Measurements from ENCODE around the gene TUSC2.

The TUSC2 gene

DNA sequence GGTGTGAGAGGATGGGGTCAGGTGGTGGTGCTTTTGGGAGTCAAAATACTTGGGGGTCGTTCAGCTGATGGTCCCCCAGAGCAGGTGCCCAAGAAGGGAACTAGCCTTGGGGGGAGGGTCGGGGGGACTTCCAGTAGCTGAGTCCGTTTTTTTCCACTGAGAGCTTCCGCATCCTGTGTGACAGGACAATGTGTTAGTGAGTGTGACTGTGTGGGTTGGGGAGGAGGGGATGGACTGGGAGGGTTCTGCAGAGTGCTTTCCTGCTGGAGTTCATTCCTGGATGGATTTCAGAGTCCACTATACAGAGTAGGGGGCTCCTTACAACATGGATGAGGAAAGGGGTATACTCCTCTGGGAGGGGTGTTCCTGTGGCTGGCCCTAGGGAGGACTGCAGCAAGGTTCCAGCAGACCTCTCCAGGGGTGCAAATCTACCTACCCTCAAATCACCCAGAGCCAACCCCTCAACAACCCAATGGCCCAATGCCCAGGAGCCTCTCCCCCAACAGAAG, 4.9 kb downstream of the TUSC2 start:
- TF ChIP-seq TOX (CRISPR knock-in tag; IDR thresholded peaks at IDR 0.05; ENCODE audit: borderline replicate concordance) (no peak), PPARA (CRISPR knock-in tag; IDR thresholded peaks at IDR 0.05; ENCODE audit: borderline replicate concordance) (no peak), ARNTL (CRISPR knock-in tag; IDR thresholded peaks at IDR 0.05; ENCODE audit: borderline replicate concordance, low read depth) (no peak)
- TF ChIP-seq, protein P1, sequence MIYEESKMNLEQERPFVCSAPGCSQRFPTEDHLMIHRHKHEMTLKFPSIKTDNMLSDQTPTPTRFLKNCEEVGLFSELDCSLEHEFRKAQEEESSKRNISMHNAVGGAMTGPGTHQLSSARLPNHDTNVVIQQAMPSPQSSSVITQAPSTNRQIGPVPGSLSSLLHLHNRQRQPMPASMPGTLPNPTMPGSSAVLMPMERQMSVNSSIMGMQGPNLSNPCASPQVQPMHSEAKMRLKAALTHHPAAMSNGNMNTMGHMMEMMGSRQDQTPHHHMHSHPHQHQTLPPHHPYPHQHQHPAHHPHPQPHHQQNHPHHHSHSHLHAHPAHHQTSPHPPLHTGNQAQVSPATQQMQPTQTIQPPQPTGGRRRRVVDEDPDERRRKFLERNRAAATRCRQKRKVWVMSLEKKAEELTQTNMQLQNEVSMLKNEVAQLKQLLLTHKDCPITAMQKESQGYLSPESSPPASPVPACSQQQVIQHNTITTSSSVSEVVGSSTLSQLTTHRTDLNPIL (CRISPR knock-in tag; IDR thresholded peaks at IDR 0.05; ENCODE audit: low read depth): no peak
- ATAC-seq: no peak

DNA sequence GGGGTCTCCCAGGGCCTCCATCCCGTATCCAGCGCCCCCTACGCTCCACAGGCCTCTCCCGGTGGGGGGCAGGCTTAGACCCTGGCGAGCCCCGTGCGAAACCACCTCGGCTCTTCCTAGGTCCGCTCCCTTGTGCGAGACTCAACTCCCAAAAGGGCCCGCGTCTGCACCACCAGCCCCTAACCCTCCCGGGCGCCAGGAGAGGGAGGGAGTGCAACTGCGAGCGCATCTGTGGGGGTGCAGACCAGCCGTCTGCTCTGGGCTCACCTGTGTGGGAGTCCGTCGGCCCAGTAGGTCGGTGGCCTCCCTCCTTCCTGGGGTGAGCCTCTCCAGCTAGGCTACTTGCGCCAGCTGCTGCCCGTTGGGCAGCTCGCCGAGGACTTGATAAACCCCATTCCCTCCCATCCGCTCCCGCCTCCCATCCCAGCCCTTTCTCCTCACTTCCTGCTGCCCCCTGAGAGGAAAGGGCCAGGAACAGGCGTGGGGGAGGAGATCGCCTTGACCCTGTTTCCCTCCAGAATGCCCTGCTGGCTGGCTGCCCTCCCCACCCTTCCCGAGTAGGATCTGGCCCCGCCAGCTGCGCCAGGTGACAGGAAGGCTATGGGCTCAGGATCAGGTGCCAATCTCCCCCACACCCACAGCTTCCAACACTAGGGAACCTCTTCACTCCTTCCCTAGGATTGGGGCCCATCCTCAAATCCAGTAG, 5.5 kb downstream of the TUSC2 start, which contains the start of gene HYAL2:
Gene HYAL2 (minus strand): TSS at position 360 of the 706 bp plus-strand sequence. CDS start 2,256 bp downstream, outside the sequence.
- no peak for ATAC-seq
- TF ChIP-seq GLIS3 (CRISPR knock-in tag; IDR thresholded peaks at IDR 0.05) (no peak), CSDC2 (CRISPR knock-in tag; IDR thresholded peaks at IDR 0.05) (no peak), ISL1 (CRISPR knock-in tag; IDR thresholded peaks at IDR 0.05) (no peak), RARB (CRISPR knock-in tag; IDR thresholded peaks at IDR 0.05) (no peak), SNAI2 (CRISPR knock-in tag; IDR thresholded peaks at IDR 0.05) (no peak), ZFP3 (CRISPR knock-in tag; IDR thresholded peaks at IDR 0.05) (no peak), ZNF8 (CRISPR knock-in tag; IDR thresholded peaks at IDR 0.05) (no peak)
- TF ChIP-seq, protein P2, sequence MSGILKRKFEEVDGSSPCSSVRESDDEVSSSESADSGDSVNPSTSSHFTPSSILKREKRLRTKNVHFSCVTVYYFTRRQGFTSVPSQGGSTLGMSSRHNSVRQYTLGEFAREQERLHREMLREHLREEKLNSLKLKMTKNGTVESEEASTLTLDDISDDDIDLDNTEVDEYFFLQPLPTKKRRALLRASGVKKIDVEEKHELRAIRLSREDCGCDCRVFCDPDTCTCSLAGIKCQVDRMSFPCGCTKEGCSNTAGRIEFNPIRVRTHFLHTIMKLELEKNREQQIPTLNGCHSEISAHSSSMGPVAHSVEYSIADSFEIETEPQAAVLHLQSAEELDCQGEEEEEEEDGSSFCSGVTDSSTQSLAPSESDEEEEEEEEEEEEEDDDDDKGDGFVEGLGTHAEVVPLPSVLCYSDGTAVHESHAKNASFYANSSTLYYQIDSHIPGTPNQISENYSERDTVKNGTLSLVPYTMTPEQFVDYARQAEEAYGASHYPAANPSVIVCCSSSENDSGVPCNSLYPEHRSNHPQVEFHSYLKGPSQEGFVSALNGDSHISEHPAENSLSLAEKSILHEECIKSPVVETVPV (CRISPR knock-in tag; IDR thresholded peaks at IDR 0.05): no peak
- TF ChIP-seq, protein P1 (CRISPR knock-in tag; IDR thresholded peaks at IDR 0.05; ENCODE audit: low read depth): no peak

DNA sequence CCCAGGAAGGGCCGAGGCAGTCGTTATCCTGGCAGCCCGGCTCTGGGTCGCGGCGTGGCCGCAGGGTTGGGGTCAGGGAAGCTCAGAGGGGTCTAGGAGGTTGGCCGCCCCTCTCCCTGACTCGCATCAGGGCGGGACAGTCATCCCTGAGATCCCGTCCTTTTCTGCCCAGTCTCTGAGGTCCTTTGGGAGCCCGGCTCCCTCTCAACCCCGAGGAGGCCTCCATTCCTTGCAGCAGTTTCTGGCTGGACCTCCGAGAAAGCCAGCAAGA, 6.0 kb downstream of the TUSC2 start:
- TF ChIP-seq ZNF70 (CRISPR knock-in tag; IDR thresholded peaks at IDR 0.05) (no peak), ESRRG (CRISPR knock-in tag; IDR thresholded peaks at IDR 0.05) (no peak), ZNF565 (CRISPR knock-in tag; conservative IDR thresholded peaks at IDR 0.05; ENCODE audit: low read depth) (no peak), ISL1 (CRISPR knock-in tag; IDR thresholded peaks at IDR 0.05) (no peak), TOX (CRISPR knock-in tag; IDR thresholded peaks at IDR 0.05; ENCODE audit: borderline replicate concordance) (no peak), ARNTL (CRISPR knock-in tag; IDR thresholded peaks at IDR 0.05; ENCODE audit: borderline replicate concordance, low read depth) (no peak), ZNF8 (CRISPR knock-in tag; IDR thresholded peaks at IDR 0.05) (no peak), CSDC2 (CRISPR knock-in tag; IDR thresholded peaks at IDR 0.05) (no peak)
- no peak for ATAC-seq

DNA sequence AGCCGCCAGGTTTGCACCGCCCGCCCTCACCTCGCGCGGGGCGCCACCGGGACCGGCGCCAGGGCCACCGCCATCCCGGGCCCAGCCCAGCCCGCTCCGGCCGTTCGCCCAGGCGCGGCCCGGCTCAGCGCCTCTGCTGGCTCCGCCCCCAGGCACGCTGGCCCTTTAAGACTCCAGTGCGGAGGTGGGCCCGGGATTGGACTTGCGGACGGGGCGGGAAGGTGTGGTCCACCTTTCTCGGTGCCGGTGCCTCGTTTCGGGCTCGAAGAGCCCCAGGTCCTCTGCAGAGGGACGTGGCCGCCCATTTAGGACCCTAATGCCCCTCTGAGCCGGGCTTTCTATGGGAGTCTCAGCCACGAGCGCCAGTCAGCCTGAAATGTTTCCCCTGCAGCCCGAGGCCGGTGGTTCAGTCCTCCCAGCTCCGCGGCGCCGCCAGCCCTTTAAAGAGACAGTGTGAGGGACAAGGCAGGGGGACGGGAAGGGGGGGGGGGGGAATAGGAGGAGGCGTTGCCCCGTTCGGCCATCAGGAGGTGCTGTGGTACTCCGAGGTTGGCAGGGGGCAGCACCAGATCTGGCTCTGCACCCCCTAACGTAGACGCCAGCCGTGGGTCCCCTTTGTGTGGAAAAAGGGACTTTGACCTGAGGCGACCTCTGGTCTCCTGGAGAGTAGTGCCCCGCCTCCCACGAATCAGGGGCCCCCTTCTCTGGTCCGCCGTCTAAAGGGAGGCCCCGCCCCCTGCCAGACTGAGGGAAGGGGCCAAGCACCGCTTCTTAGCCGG, 6.5 kb downstream of the TUSC2 start:
- peak; percentile 86 for ATAC-seq
- TF ChIP-seq, protein P3, sequence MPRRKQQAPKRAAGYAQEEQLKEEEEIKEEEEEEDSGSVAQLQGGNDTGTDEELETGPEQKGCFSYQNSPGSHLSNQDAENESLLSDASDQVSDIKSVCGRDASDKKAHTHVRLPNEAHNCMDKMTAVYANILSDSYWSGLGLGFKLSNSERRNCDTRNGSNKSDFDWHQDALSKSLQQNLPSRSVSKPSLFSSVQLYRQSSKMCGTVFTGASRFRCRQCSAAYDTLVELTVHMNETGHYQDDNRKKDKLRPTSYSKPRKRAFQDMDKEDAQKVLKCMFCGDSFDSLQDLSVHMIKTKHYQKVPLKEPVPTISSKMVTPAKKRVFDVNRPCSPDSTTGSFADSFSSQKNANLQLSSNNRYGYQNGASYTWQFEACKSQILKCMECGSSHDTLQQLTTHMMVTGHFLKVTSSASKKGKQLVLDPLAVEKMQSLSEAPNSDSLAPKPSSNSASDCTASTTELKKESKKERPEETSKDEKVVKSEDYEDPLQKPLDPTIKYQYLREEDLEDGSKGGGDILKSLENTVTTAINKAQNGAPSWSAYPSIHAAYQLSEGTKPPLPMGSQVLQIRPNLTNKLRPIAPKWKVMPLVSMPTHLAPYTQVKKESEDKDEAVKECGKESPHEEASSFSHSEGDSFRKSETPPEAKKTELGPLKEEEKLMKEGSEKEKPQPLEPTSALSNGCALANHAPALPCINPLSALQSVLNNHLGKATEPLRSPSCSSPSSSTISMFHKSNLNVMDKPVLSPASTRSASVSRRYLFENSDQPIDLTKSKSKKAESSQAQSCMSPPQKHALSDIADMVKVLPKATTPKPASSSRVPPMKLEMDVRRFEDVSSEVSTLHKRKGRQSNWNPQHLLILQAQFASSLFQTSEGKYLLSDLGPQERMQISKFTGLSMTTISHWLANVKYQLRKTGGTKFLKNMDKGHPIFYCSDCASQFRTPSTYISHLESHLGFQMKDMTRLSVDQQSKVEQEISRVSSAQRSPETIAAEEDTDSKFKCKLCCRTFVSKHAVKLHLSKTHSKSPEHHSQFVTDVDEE (CRISPR knock-in tag; IDR thresholded peaks at IDR 0.05): 0 out of 2 replicates have a peak, but pooled peaks have one; percentile 39
- TF ChIP-seq CSDC2 (CRISPR knock-in tag; IDR thresholded peaks at IDR 0.05): no peak

DNA sequence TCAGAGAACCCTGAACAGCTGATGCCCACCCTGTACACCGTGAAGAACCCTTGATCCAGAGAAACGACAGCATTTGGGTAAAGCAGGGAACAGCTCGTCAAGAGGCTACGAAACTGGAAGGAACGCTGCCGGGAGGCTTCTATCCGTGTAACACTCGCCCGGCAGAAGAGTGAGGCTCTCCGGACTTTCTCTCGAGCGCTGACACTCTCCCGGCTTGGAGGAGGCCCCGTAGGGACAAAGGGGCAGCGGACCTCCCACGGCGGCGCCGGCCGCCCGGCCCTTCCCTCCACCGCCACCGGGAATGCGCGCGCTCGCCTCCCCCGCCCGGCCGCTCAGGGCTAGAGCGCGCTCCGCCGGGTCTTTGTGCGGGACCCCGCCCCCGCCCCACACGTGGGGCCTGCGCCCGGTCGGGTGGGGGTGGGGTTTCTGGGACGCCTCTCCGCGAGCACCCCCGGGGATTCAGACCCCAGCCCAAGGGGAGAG, 7.1 kb downstream of the TUSC2 start:
- TF ChIP-seq BACH2 (CRISPR knock-in tag; IDR thresholded peaks at IDR 0.05; ENCODE audit: borderline replicate concordance) (no peak), CSDC2 (CRISPR knock-in tag; IDR thresholded peaks at IDR 0.05) (0 out of 2 replicates have a peak, but pooled peaks have one; percentile 9)
- peak; percentile 65 for ATAC-seq

Data from SK-N-SH treated with all-trans-retinoic acid at 6 μM for 48 hours (cell line).